Natural killer cell (primary cell): Measurements from ENCODE around the gene PTPN6. TPM values are rescaled to one million over a fixed set of nuclear protein-coding genes. Genes with fewer than 3 reads are reported as not detected.

Experiments
- ATAC-seq, 3 donors: fragments of 150-1000 bp in 2 of 3; fragments of 200-7000 bp in 1 of 3; cut with Tn5 transposase; 1 replicate in 1 of 3; 2 replicates in 2 of 3; pipeline ENCODE4 v1.10.0; 2021; ENCODE audit warnings: mild to moderate bottlenecking in 2 of 3, moderate library complexity in 2 of 3
- DNase-seq, 2 donors: peaks; one replicate each; pipeline versions ENCODE4 v3.0.0 to v3.0.0-alpha.2; 2013 to 2021; ENCODE audit warnings: mixed read lengths in 1 of 2
- H3K27ac ChIP-seq: one replicate; pipeline ENCODE4 v1.5.1; 2013; ENCODE audit warnings: mild to moderate bottlenecking, low read length
- H3K27me3 ChIP-seq: one replicate; pipeline ENCODE4 v1.6.1; 2013; ENCODE audit warnings: low read length; ENCODE audit not compliant: control insufficient read depth, insufficient read depth
- H3K36me3 ChIP-seq: one replicate; pipeline ENCODE4 v1.6.1; 2013; ENCODE audit warnings: low read length; ENCODE audit not compliant: control insufficient read depth, insufficient read depth
- H3K4me1 ChIP-seq: one replicate; pipeline ENCODE4 v1.6.1; 2013; ENCODE audit warnings: low read length; ENCODE audit not compliant: control insufficient read depth, insufficient read depth
- H3K4me3 ChIP-seq: one replicate; pipeline ENCODE4 v1.5.1; 2013; ENCODE audit warnings: low read length
- H3K9me3 ChIP-seq: one replicate; pipeline ENCODE4 v1.6.1; 2013; ENCODE audit warnings: low read length; ENCODE audit not compliant: control insufficient read depth, insufficient read depth
- H3K27ac Mint-ChIP-seq, 2 donors: one replicate each; pipeline ENCODE4 v1.8.0; 2022; ENCODE audit warnings: mild to moderate bottlenecking in 2 of 2, mixed read lengths in 2 of 2, moderate library complexity in 1 of 2
- H3K27me3 Mint-ChIP-seq, 2 donors: one replicate each; pipeline ENCODE4 v1.8.0; 2022; ENCODE audit warnings: low read depth in 2 of 2, mixed read lengths in 2 of 2
- H3K36me3 Mint-ChIP-seq: one replicate; pipeline ENCODE4 v1.8.0; 2022; ENCODE audit warnings: mixed read lengths
- H3K4me1 Mint-ChIP-seq, 2 donors: one replicate each; pipeline ENCODE4 v1.8.0; 2022; ENCODE audit warnings: mixed read lengths in 2 of 2
- H3K4me3 Mint-ChIP-seq: one replicate; pipeline ENCODE4 v1.8.0; 2022; ENCODE audit warnings: mild to moderate bottlenecking, moderate library complexity, mixed read lengths
- H3K9me3 Mint-ChIP-seq, 2 donors: one replicate each; pipeline ENCODE4 v1.8.0; 2022; ENCODE audit warnings: mixed read lengths in 2 of 2
- WGBS: methylation state at CpG from one replicate; pipeline ENCODE4 v1.1.7; 2013; ENCODE audit warnings: missing lambda C conversion rate; ENCODE audit not compliant: insufficient coverage; 5-methylcytosine and 5-hydroxymethylcytosine counted together
- intact Hi-C: fragments of 100-400 bp; cut with micrococcal nuclease; formaldehyde crosslinking; loops from one replicate; pipeline ENCODE4 v1.14.2; 2022
- total RNA-seq, 4 donors: library from RNA; stranded (reverse); fragments of 120-200 nt in 1 of 4; gene quantifications; one replicate each; pipeline versions ENCODE4 v1.2.3 to v1.2.4, GENCODE V29; 2013 to 2022
- TF ChIP-seq, protein P1 (sequence below): fragments of 200-600 bp; IDR thresholded peaks from one replicate; pipeline ENCODE4 v1.8.0; 2022; ENCODE audit warnings: antibody characterized with exemption

The PTPN6 gene
- total RNA-seq, 3 donors from 2014 or later (not counting 1 experiment from before 2014, with no cell fraction given): 279 to 357 (median 312) TPM

DNA sequence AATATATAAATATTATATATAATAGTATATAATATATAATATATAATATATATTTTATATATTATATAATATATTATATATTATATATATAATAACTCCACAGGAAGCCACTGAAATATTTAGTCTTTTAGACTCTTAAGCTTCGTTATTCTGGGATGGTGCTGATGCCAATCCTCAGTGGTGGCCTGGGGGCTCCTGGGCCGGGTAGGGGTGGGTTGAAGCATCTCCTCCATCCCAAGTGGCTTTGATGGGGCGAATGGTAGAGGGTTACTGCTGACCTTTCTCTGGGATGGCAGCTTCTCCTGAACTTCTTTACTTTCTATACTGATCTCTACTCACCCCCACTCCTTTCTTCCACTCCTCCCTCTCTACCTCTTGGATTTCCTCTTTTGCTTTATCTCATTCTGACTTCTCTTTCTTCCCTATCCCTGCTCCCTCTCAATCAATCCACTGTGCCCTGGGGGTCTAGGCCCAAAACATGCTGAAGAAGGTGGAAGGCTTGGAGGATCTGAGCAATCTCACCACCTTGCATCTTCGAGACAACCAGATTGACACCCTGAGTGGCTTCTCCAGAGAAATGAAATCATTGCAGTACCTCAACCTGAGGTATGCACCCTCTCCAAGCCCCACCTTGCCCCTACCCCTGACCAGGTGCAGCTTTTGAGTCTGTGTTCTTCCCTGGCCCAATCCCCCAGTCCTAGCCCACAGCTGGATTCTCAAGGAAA is 41.6 kb upstream of the PTPN6 start:
- no peak for DNase-seq
- Histone ChIP-seq H3K9me3 (no peaks in the 10 kb centered on the region), H3K27me3 (no peaks in the 10 kb centered on the region), H3K27ac (no peak overlapping the region), H3K4me3 (no peak overlapping the region), H3K36me3 (no peaks in the 10 kb centered on the region), H3K4me1 (peaks cover 16% of the 10 kb centered on the region)
- H3K27me3 Mint-ChIP-seq: peaks cover 0 to 6% of the 10 kb centered on the region in 2 donors
- H3K9me3 Mint-ChIP-seq: no peaks in the 10 kb centered on the region
- TF ChIP-seq, protein P1, sequence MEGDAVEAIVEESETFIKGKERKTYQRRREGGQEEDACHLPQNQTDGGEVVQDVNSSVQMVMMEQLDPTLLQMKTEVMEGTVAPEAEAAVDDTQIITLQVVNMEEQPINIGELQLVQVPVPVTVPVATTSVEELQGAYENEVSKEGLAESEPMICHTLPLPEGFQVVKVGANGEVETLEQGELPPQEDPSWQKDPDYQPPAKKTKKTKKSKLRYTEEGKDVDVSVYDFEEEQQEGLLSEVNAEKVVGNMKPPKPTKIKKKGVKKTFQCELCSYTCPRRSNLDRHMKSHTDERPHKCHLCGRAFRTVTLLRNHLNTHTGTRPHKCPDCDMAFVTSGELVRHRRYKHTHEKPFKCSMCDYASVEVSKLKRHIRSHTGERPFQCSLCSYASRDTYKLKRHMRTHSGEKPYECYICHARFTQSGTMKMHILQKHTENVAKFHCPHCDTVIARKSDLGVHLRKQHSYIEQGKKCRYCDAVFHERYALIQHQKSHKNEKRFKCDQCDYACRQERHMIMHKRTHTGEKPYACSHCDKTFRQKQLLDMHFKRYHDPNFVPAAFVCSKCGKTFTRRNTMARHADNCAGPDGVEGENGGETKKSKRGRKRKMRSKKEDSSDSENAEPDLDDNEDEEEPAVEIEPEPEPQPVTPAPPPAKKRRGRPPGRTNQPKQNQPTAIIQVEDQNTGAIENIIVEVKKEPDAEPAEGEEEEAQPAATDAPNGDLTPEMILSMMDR: no peak
- no peak overlapping the region for H3K27ac Mint-ChIP-seq
- H3K36me3 Mint-ChIP-seq: no peaks in the 10 kb centered on the region
- no peak overlapping the region for H3K4me3 Mint-ChIP-seq
- ATAC-seq: no peak
- H3K4me1 Mint-ChIP-seq: peaks cover 9 to 21% of the 10 kb centered on the region in 2 donors
- intact Hi-C loops: no loop called here
- 100% methylated on average over 4 of the region's 4 CpGs for WGBS

DNA sequence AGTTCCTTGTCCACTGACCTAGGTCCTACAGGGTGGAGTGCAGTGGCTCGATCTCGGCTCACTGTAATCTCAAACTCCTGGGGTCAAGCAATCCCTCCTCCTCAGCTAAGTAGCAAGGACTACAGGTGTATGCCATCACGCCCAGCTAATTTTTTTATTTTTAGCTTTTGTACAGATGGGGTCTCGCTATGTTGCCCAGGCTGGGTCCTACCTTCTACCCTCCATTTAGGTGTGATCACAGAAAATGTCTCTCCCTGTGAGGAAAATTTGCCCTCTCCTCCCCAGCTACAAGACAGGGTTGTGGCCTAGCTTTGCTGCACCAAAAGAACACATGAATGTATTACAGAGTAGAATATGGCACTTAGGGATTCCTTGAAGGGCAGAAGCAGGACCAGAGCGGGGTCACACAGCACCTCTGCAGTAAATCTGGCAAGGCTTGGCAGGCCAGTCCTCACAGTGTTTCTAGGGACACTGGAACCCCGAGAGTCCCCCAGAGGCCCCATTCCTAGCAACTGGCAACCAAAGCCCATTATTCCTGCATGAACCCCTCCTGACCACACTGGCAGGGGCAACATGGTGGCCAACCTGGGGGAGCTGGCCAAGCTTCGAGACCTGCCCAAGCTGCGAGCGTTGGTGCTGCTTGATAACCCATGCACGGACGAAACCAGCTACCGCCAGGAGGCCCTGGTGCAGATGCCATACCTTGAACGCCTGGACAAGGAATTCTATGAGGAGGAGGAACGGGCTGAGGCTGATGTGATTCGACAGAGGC is 38.8 kb upstream of the PTPN6 start:
- Histone ChIP-seq H3K27ac (no peak overlapping the region), H3K27me3 (no peaks in the 10 kb centered on the region), H3K36me3 (no peaks in the 10 kb centered on the region), H3K4me3 (no peak overlapping the region), H3K4me1 (peaks cover 16% of the 10 kb centered on the region), H3K9me3 (no peaks in the 10 kb centered on the region)
- Mint-ChIP-seq H3K4me3 (peak overlapping the region; percentile 66), H3K27me3 (peaks cover 0 to 6% of the 10 kb centered on the region in 2 donors), H3K9me3 (no peaks in the 10 kb centered on the region), H3K27ac (peak overlapping the region in 1 of 2 donors; percentile 95), H3K36me3 (no peaks in the 10 kb centered on the region), H3K4me1 (peaks cover 16 to 41% of the 10 kb centered on the region in 2 donors)
- ATAC-seq: no peak
- intact Hi-C loops: no loop called here
- 94% methylated on average over 15 of the region's 15 CpGs for WGBS
- TF ChIP-seq, protein P1: no peak
- DNase-seq: no peak

DNA sequence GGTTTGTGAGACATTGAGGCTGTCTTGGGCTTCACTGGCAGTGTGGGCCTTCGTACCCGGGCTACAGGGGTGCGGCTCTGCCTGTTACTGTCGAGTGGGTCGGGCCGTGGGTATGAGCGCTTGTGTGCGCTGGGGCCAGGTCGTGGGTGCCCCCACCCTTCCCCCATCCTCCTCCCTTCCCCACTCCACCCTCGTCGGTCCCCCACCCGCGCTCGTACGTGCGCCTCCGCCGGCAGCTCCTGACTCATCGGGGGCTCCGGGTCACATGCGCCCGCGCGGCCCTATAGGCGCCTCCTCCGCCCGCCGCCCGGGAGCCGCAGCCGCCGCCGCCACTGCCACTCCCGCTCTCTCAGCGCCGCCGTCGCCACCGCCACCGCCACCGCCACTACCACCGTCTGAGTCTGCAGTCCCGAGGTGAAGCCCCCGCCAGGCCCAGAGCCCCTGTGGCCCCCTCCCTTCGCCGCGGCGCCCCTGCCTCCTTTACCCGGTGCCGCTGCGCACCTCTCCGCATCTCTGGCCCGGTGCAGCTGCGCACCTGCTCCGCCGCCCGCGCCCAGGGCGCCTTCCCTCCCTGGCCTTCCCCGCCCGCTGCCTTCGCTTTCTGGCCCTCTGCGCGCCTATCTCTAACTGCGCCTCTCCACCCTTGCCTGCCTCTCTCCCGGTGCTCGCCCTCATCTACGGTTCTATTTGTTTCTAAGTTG is 36.8 kb upstream of the PTPN6 start, which contains the start of gene ENO2:
Gene ENO2 (plus strand): TSS at position 335 of the 701 bp plus-strand sequence. CDS start 1,253 bp downstream, outside the sequence.
- peak within 1 kb of the TSS; percentile 82 for H3K27ac ChIP-seq
- no peaks in the 10 kb centered on the region for H3K9me3 ChIP-seq
- Mint-ChIP-seq H3K9me3 (no peaks in the 10 kb centered on the region), H3K4me1 (peaks cover 16 to 41% of the 10 kb centered on the region in 2 donors), H3K36me3 (no peaks in the 10 kb centered on the region), H3K27me3 (peaks cover 0 to 6% of the 10 kb centered on the region in 2 donors), H3K4me3 (peak within 1 kb of the TSS; percentile 94), H3K27ac (peak within 1 kb of the TSS; percentile 74 to 95)
- no peaks in the 10 kb centered on the region for H3K36me3 ChIP-seq
- no peaks in the 10 kb centered on the region for H3K27me3 ChIP-seq
- DNase-seq (peak; percentile 80 to 91), ATAC-seq (peak; percentile 92 to 94 (median 93))
- peaks cover 16% of the 10 kb centered on the region for H3K4me1 ChIP-seq
- WGBS: under 1% methylated on average over 68 of the region's 68 CpGs
- intact Hi-C loops: loop anchor here (2.0 kb wide), 1 partner anchor 42 kb away; the partner anchor contains the start of gene SPSB2
- TF ChIP-seq, protein P1: no peak
- H3K4me3 ChIP-seq: peak within 1 kb of the TSS; percentile 54
